ENCODE results near the gene GCN1.

The GCN1 gene

DNA sequence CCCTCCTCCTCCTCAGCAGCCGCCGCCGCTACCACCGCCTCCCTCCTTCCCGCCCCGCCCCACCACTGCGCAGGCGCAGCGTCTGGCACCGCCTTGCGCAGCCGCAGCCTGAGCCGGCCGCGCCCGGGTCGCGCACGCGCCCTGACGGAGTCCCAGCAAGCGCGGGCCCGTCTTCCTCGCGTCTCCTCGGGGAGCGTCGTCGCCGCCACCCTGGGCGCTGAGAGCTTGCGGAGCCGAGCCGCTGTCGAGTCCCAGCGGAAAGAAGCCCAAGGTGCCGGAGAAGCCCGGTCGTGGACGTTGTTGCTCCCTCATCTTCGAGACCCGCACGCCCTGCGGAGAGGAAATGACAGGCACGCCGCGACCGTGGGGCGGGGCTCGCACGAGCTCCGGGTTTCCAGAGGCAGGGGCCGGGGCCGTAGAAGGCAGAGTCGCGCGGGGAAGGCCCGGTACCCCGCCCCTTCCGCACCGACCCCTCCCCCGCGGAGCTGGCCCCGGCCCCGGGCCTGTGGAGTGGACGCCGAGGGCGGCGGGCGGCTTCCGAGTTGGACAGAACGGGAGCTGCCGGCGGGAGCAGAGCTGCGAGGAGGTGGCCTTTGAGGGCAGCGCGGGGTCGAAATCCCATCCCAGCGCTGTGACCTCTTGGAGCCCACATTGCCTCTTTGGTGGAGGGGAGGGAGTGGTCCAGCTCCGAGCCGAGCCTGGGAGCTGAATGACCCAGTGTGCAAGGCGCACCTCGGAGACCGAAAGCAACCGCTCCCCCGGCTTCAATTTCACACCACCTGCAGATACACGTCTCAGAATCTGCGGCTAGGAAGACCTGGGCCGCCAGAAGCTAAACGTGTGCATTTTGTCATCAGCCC is 77.5 kb downstream of the GCN1 start:
- peaks cover 41% of the 10 kb centered on the region for H3K4me1 ChIP-seq (ENCODE audit: insufficient read depth, low read length)
- H3K27ac ChIP-seq (ENCODE audit: low read depth, low read length): peak overlapping the region; percentile 56
- H3K4me3 ChIP-seq (ENCODE audit: low read depth in 1 of 2, low read length in 2 of 2): peak overlapping the region; percentile 38 to 68
- peaks cover 3% of the 10 kb centered on the region for H3K36me3 ChIP-seq (ENCODE audit: insufficient read depth, low read length)
- H3K9ac ChIP-seq (ENCODE audit: low read length): peak overlapping the region; percentile 12
- H3K27me3 ChIP-seq (ENCODE audit: control insufficient read depth in 1 of 2, insufficient read depth in 2 of 2, low read length in 2 of 2): no peaks in the 10 kb centered on the region
- H3K9me3 ChIP-seq (ENCODE audit: low read length): no peaks in the 10 kb centered on the region

DNA sequence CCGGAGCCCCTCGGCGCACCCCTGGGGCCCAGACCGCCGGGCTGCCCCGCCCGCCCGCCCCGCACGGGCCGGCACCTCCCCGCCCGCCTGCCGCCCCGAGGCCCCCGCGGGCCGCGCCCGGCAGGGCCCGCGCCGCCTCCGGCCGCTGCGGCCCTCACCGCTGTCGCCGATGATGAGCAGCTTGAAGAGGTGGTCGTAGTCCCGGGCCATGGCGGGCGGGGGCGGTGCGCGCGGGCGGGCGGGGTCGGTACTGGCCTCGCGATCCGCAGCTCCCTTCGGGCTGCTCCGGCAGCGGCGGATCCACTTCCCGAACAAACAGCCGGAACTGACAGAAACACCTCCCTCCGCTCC is 78.1 kb downstream of the GCN1 start, which contains the start of gene RAB35:
RAB35 (minus strand) TSS at position 313 of the 351 bp plus-strand sequence; CDS start at position 210, 103 bp downstream.
- Histone ChIP-seq H3K36me3 (ENCODE audit: insufficient read depth, low read length) (peaks cover 3% of the 10 kb centered on the region), H3K9me3 (ENCODE audit: low read length) (no peaks in the 10 kb centered on the region), H3K9ac (ENCODE audit: low read length) (peak within 1 kb of the TSS; percentile 69), H3K4me1 (ENCODE audit: insufficient read depth, low read length) (peaks cover 41% of the 10 kb centered on the region), H3K27me3 (ENCODE audit: control insufficient read depth in 1 of 2, insufficient read depth in 2 of 2, low read length in 2 of 2) (no peaks in the 10 kb centered on the region), H3K27ac (ENCODE audit: low read depth, low read length) (peak within 1 kb of the TSS; percentile 68), H3K4me3 (ENCODE audit: low read depth in 1 of 2, low read length in 2 of 2) (peak within 1 kb of the TSS; percentile 77 to 81)

DNA sequence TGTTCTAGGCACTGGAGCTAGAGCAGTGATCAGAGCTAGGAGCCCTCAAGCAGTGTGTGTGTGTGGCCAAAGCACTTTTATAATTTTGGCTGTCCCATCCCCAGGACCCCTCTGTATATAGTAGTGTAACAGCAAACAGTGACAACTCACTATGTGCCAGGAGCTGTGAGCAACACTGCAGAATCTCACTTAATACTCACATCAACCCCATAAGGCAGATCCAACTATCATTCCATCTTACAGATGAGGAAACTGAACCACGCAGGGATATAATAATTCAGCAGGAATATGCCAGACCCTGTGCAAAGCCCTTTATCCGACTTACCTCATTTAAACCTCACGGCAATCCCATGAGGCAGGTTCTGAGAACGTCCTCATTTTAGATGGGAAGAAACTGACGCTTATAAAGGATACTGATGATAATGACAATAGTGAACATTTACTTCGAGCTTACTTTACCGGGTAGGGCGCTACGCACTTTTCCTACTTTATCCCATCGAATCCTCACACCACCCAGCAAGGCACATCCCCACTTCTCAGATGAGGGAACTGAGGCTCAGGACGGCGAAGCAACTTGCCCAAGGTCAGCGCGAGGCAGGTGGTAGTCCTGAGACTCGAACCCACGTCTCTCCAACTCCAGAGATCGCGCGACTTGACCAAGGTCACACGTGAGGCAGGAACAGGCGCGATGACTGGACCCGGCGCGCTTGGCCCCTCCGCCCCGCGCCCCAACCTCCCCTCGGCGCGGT is 78.6 kb downstream of the GCN1 start:
- H3K36me3 ChIP-seq (ENCODE audit: insufficient read depth, low read length): peaks cover 3% of the 10 kb centered on the region
- peak overlapping the region; percentile 77 to 81 for H3K4me3 ChIP-seq (ENCODE audit: low read depth in 1 of 2, low read length in 2 of 2)
- H3K9me3 ChIP-seq (ENCODE audit: low read length): no peaks in the 10 kb centered on the region
- H3K9ac ChIP-seq (ENCODE audit: low read length): peak overlapping the region; percentile 69
- peak overlapping the region; percentile 68 for H3K27ac ChIP-seq (ENCODE audit: low read depth, low read length)
- H3K4me1 ChIP-seq (ENCODE audit: insufficient read depth, low read length): peaks cover 41% of the 10 kb centered on the region
- H3K27me3 ChIP-seq (ENCODE audit: control insufficient read depth in 1 of 2, insufficient read depth in 2 of 2, low read length in 2 of 2): no peaks in the 10 kb centered on the region

- Histone ChIP-seq H3K4me3 (ENCODE audit: low read depth in 1 of 2, low read length in 2 of 2) (peak overlapping the region; percentile 77 to 81), H3K9me3 (ENCODE audit: low read length) (no peaks in the 10 kb centered on the region), H3K36me3 (ENCODE audit: insufficient read depth, low read length) (peaks cover 3% of the 10 kb centered on the region), H3K4me1 (ENCODE audit: insufficient read depth, low read length) (peaks cover 41% of the 10 kb centered on the region), H3K27ac (ENCODE audit: low read depth, low read length) (no peak overlapping the region), H3K27me3 (ENCODE audit: control insufficient read depth in 1 of 2, insufficient read depth in 2 of 2, low read length in 2 of 2) (no peaks in the 10 kb centered on the region), H3K9ac (ENCODE audit: low read length) (peak overlapping the region; percentile 69)
Observed at GRCh38 chr12:120115066-120115465, 79.4 kb downstream of the GCN1 start.

GRCh38 chr12:120110550-120111501 is 83.7 kb downstream of the GCN1 start:
- Histone ChIP-seq H3K4me1 (ENCODE audit: insufficient read depth, low read length) (peaks cover 22% of the 10 kb centered on the region), H3K36me3 (ENCODE audit: insufficient read depth, low read length) (peaks cover 8% of the 10 kb centered on the region), H3K4me3 (ENCODE audit: low read depth in 1 of 2, low read length in 2 of 2) (no peak overlapping the region), H3K9me3 (ENCODE audit: low read length) (no peaks in the 10 kb centered on the region), H3K9ac (ENCODE audit: low read length) (no peak overlapping the region), H3K27me3 (ENCODE audit: control insufficient read depth in 1 of 2, insufficient read depth in 2 of 2, low read length in 2 of 2) (no peaks in the 10 kb centered on the region), H3K27ac (ENCODE audit: low read depth, low read length) (no peak overlapping the region)

DNA sequence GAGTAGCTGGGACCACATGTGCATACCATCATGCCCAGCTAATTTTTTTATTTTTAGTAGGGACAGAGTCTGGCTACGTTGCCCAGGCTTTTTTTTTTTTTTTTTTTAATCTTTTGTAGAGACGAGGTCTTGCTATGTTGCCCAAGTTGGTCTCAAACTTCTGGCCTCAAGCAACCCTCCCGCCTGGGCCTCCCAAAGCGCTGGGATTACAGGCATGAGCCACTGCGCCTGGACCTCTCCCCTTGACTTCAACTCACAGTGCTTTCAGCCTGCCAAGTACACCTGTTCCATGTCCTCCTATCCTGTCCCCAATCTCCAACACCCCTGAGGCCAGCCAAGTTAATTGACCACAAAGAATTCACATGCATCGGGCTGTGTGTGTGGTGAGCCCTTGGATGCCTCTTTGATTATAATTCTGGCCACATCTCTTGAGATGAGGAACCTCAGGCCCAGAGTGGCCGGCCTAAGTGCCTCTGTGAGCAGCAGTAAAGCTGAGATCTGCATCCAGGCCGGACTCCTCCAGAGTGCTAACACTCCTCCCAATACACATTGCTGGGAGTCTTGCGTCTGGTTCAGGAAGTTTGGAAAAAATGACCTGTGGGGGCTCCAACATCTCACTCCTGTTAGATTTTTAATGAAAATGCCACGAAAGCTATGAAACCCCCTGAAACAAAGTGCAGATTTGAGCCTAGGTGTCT is 84.8 kb downstream of the GCN1 start:
- Histone ChIP-seq H3K36me3 (ENCODE audit: insufficient read depth, low read length) (peaks cover 5% of the 10 kb centered on the region), H3K4me3 (ENCODE audit: low read depth in 1 of 2, low read length in 2 of 2) (no peak overlapping the region), H3K9ac (ENCODE audit: low read length) (no peak overlapping the region), H3K27me3 (ENCODE audit: control insufficient read depth in 1 of 2, insufficient read depth in 2 of 2, low read length in 2 of 2) (no peaks in the 10 kb centered on the region), H3K27ac (ENCODE audit: low read depth, low read length) (no peak overlapping the region), H3K4me1 (ENCODE audit: insufficient read depth, low read length) (peaks cover 11% of the 10 kb centered on the region), H3K9me3 (ENCODE audit: low read length) (no peaks in the 10 kb centered on the region)

DNA sequence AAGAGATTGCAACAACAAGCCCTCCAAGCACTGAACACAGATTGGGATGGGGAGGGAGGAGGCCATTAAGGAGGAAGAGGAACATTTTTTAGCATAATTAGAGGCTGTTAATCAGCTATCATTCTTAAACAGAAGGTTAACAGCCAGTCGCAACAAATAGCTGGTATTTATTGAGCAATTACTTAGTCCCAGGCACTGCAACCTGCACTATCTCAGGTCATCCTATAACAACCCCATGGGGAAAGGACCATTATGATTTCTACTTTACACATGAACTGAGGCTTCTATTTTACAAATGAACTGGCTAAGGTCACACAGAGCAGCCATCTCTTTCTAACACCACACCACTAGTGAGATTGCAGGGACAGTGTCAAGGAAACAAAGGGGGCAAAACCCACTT is 88.4 kb downstream of the GCN1 start:
- Histone ChIP-seq H3K27ac (ENCODE audit: low read depth, low read length) (no peak overlapping the region), H3K4me3 (ENCODE audit: low read depth in 1 of 2, low read length in 2 of 2) (no peak overlapping the region), H3K36me3 (ENCODE audit: insufficient read depth, low read length) (peaks cover 25% of the 10 kb centered on the region), H3K9ac (ENCODE audit: low read length) (no peak overlapping the region), H3K9me3 (ENCODE audit: low read length) (no peaks in the 10 kb centered on the region), H3K27me3 (ENCODE audit: control insufficient read depth in 1 of 2, insufficient read depth in 2 of 2, low read length in 2 of 2) (no peaks in the 10 kb centered on the region), H3K4me1 (ENCODE audit: insufficient read depth, low read length) (peaks cover 15% of the 10 kb centered on the region)

- peaks cover 25% of the 10 kb centered on the region for H3K4me1 ChIP-seq (ENCODE audit: insufficient read depth, low read length)
- H3K9me3 ChIP-seq (ENCODE audit: low read length): no peaks in the 10 kb centered on the region
- no peak overlapping the region for H3K27ac ChIP-seq (ENCODE audit: low read depth, low read length)
- H3K36me3 ChIP-seq (ENCODE audit: insufficient read depth, low read length): peaks cover 36% of the 10 kb centered on the region
- H3K9ac ChIP-seq (ENCODE audit: low read length): no peak overlapping the region
- no peak overlapping the region for H3K4me3 ChIP-seq (ENCODE audit: low read depth in 1 of 2, low read length in 2 of 2)
- no peaks in the 10 kb centered on the region for H3K27me3 ChIP-seq (ENCODE audit: control insufficient read depth in 1 of 2, insufficient read depth in 2 of 2, low read length in 2 of 2)
Observed at GRCh38 chr12:120103371-120103770, 91.1 kb downstream of the GCN1 start.

GRCh38 chr12:120103044-120103338 is 91.5 kb downstream of the GCN1 start:
- H3K27me3 ChIP-seq (ENCODE audit: control insufficient read depth in 1 of 2, insufficient read depth in 2 of 2, low read length in 2 of 2): no peaks in the 10 kb centered on the region
- no peak overlapping the region for H3K27ac ChIP-seq (ENCODE audit: low read depth, low read length)
- H3K4me1 ChIP-seq (ENCODE audit: insufficient read depth, low read length): peaks cover 25% of the 10 kb centered on the region
- no peak overlapping the region for H3K4me3 ChIP-seq (ENCODE audit: low read depth in 1 of 2, low read length in 2 of 2)
- H3K36me3 ChIP-seq (ENCODE audit: insufficient read depth, low read length): peaks cover 37% of the 10 kb centered on the region
- H3K9ac ChIP-seq (ENCODE audit: low read length): no peak overlapping the region
- no peaks in the 10 kb centered on the region for H3K9me3 ChIP-seq (ENCODE audit: low read length)

DNA sequence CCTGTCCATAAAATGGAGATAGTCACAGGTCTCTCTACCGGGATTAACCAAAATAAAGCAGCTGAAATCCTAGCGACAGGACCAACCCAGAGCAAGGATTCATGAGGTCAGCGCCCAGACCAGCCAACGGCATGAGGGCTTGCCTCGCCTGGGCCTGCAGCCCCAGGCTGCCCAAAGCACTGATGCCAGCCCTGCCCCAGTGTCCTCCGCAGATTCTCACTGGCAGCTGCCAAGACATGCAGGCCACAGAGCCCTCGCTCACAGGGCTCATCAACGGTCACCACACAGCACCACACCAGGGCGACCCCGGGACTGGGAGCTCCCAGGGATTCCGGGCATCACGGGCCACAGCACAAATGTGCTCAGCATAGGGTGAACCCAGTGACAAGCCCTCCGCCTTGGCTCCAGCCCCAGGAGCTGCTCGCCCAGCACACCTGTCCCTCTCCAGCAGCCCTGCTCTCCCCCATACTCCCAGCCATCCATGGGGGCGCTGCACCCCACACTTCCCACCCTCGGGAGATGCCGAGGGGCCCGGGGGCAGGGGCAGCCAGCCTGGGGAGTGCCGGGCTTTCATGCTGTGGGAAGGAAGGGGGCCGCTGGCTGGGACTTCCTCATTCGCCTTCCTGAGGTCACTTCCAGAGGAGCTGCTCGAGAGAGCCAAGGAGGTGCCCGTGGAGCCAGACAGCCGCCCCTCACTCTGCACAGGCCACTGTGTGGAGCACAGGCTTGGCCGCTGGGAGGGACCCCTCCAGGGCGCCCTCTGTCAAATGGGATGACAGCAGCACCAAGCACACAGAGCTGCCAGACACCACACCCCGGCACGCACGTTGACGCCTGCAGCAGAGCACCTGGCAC is 92.1 kb downstream of the GCN1 start:
- no peaks in the 10 kb centered on the region for H3K9me3 ChIP-seq (ENCODE audit: low read length)
- H3K4me3 ChIP-seq (ENCODE audit: low read depth in 1 of 2, low read length in 2 of 2): no peak overlapping the region
- H3K4me1 ChIP-seq (ENCODE audit: insufficient read depth, low read length): peaks cover 25% of the 10 kb centered on the region
- H3K27me3 ChIP-seq (ENCODE audit: control insufficient read depth in 1 of 2, insufficient read depth in 2 of 2, low read length in 2 of 2): no peaks in the 10 kb centered on the region
- peaks cover 36% of the 10 kb centered on the region for H3K36me3 ChIP-seq (ENCODE audit: insufficient read depth, low read length)
- H3K27ac ChIP-seq (ENCODE audit: low read depth, low read length): peak overlapping the region; percentile 10
- H3K9ac ChIP-seq (ENCODE audit: low read length): no peak overlapping the region

Data from muscle layer of colon (tissue), 2 donors.